Putamen (tissue), 1 donor: ENCODE results near the gene FDX2.
"Not testable (repeated sequence)": the region's sequence is repeated elsewhere in the genome, so short reads cannot be mapped to it uniquely, and the experiment has no call there.

Experiments
- DNase-seq: peaks from one replicate; pipeline ENCODE4 v3.0.0-alpha.2; 2016; ENCODE audit warnings: low spot score

FDX2 gene

DNA sequence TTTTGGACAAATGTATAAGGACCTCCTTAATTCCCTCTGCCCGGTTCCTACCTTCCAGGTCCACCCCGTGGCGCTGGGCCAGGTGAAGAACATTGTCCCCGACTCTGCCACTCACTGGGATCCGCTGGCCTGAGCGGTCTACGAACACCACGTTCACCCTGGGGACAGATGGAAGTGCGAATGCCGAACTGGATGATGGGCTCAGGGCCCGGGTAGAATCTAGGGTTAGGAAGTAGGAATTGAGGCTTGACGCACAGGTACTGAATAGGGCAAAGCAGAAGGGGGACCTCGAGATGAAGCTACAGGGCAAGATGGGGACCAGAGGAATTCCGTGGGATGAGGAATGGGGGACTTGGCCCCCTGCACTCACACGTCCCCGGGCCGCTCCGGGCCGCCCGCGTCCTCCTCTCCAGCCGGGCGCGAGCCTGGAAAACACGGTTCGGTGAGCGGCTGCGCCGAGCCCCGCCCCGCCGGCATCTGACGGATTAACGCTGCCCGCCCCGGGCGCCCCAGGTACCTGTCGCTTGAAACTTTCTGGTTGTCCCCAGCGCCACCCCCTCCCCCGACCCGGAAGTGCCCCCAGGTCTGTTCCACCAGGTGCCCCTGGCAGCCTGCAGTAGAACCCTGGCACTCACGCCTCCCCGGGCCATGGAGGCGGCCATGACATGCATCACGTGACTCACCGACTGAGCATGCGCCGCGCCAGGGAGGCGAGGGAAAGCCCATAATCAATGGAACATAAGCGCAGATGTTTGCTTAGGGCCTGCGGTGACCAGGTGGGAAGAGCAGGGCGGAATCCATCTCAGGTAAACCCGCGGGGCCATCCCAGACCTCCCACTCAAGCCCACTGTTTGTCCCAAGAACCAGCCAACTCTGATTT is at the start of gene FDX2:
TSS of gene FDX2 (minus strand) at position 681 of the 880 bp plus-strand sequence. CDS start at position 662, 19 bp downstream.
- peak; percentile 88 for DNase-seq

DNA sequence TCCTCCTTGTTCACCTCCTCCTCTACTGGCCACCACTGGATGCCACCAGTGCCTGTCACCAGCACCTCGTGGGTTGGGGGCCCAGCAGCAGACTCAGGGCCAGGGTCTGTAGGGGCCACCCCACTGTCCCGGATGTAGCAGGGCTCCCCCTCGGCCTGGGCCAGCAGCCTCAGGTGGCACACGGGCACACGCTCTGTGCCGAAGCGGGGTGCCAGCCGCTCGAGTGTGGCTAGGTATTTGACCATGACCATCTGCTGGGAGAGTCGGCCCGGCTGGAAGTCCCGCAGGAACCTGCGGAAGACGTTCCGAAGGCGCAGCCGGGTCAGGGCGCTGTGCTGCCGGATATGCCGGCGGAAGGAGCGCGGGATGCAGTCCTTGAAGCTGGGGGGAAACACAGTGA is 49.7 kb upstream of the FDX2 start:
- no peak for DNase-seq

DNA sequence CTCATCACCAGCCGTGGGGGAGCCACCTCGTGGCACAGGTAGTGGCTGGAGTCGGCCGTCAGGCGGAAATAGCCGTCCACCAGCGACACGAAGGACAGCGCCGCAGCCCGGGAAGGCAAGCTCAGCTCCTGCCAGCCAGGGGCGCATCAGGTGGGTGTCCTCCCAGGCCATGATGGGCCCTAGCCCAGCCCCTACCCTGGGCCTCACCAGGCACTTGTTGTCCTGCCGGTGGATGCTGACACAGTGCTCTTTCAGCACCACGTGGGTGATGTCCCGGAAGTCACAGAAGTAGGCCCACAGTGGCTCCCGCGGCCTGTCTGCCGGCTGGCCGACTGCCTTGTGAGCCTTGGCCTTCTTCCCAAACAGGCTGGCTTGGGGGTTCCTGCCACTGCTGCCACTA is 48.8 kb upstream of the FDX2 start:
- DNase-seq = no peak

DNA sequence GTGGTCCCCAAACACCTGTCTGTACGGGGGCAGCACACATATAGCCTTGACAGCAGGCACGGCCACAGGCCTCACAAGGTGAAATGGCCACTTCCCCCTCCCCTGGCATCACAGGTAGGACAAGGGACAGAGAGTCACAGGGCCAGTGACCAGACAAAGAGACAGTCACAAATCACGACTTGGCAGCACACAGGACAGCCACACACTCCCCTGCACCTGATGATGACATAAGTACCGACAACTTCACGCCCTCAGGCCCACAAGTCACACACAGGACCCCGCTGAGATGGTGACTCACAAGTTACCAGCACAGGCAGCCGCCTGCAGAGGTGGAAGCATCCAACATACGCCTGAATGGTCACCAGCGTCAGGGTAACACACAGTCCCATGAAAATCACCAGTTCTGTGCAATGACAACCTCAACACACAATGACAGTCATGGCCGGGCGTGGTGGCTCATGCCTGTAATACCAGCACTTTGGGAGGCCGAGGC is 48.0 kb upstream of the FDX2 start:
- no peak for DNase-seq

DNA sequence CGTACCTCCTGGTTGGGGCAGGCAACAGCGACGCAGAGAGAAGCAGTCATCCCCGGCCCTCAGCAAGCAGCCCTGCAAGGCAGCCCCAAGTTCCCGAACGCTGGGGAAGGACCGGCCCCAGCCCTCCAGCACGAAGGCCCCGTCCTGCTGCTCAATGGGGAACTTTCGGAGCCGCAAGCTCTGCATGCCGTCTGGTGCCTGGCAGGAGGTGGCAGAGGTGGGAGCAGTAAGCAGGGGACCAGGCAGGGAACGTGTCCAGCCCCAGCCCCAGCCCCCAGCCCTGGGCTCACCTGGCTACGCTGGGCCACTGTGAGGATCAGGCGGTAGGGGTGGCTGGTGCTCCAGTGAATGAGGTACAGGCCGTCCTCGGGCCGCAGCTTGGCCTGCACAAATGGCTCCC is 46.4 kb upstream of the FDX2 start:
- DNase-seq = no peak

DNA sequence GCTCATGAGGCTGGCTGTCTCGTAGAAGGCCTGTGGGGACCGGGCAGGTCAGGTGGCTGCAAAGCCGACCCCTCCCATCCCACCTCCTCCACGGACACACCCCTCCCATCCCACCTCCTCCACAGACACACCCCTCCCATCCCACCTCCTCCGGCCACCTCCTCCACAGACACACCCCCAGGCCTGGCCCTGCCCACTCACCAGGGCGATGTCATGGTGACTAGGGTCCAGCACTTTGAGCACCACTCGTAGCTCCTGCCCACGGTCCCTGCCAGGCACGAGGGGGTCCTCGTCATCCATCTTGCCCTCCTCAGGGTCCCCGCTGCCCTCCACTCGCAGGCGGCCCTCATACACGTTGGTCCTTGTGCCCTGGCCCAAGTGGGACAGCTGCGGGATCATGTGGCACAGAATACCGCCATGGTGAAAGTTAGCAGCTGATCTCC is 45.8 kb upstream of the FDX2 start:
- no peak for DNase-seq

DNA sequence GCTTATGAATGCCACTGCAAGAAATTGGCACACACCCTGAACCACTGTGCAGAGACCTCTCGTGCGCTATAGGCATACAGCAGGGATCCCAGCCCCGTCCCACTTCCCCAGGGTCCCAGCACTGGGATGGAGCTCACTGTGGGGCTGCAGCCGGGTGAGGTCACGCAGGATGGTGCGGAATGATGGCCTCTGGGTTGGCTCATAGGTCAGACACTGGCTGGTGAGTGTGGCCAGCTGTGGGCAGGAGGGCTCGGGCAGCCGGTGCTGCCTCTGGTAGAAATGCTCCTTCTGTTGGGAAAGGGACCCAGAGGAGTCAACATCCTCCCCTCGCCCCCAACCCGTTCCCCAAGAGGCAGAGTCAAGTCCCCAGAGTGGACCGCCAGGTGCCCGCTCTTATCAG is 40.6 kb upstream of the FDX2 start:
- DNase-seq = no peak

DNA sequence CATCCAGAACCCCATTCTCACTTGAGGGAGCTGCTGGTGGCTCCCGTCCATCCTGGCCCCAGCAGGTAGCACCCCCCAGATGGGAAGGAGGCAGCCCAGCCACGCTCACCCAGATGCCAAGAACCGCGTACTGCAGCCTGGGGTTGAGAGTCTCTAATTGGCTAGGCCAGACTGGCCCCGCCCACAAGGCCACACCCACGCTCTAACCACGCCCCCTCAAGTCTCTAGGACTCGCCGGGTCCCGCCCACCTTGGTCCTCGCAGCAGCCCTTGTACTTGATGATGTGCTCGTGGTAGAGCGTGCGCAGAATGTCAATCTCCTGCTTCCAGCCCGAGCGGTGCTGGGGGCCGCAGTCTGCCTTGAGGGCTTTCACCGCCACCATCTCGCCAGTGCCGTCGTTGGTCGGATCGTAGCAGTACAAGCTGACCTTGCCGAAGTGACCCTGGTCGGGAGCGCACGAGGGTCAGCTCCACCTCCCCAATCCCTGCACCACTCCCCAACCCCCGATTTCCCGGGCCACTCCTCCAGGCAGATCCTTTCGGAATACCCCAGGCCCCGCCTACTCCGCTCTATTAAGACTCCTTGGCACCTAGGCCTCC is 38.1 kb upstream of the FDX2 start:
- no peak for DNase-seq

DNA sequence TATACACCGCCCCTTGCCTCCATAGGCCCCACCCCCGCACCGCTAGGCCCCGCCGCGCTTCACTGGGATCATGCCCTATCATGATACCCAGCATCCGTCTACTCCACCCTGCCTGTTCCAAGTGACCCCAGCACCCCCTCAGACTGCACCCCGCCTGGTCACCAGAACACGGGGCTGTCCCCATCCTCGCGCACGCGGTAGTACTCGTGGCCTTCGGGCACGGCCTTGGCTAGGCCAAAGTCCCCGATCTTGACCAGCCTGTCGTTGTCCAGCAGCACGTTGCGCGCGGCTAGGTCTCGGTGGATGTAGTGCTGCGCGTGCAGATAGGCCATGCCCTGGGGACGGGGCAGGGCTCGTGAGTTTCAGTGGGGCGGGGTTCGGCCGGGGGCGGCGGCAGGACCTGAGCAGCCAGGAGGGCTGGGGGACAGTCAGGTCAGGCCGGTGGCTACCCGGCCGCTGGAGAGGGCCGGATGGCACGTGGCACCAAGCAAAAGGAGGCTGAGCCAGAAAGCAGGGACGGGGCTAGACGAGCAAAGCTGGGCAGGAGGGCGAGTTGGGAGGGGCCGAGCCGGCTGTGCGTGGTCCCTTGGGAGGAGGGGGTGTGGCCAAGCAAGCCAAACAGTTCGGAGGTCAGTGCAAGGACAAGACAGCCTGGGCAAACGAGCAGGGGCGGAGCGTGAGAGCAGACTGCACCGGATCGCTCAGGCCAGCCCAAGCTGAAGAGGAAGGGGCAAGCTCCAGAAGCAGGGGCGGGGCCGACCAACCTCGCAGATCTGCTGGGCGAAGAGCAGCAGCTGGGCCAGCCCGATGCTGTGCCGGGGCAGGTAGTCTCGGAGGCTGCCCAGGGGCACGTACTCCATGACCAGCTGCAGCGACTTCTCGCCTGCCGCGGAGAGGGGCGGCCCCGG is 37.2 kb upstream of the FDX2 start:
- no peak for DNase-seq

DNA sequence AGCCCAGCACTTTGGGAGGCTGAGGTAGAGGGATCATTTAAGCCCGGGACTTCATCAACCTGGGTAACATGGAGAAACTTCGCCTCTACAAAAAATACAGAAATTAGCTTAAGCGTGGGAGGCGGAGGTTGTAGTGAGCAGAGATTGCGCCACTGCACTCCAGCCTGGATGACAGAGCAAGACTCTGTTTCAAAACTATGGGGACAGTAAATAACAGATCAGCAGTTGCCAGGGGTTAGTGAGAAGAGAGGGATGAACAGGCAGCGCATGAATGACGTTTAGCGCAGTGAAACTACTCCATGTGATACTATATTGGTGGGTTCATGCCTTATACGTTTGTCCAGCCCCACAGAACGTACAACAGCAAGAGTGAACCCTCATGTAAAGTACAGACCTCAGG is 30.7 kb upstream of the FDX2 start:
- DNase-seq = no peak

DNA sequence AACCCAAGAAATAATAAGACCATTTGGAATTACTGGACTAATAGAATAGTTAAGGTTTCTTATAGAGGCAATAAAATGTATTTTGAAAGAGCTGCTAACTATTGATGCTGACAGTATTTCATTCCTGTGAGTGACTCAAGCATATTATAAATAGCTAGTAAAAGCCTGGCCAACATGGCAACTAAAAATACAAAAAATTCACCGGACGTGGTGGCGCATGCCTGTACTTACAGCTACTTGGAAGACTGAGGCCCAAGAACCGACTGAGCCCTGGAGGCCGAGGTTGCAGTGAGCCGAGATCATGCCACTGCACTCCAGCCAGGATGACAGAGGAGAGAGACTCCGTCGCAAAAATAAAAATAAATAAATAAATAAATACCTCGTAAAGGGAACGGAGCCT is 29.0 kb upstream of the FDX2 start:
- no peak for DNase-seq

DNA sequence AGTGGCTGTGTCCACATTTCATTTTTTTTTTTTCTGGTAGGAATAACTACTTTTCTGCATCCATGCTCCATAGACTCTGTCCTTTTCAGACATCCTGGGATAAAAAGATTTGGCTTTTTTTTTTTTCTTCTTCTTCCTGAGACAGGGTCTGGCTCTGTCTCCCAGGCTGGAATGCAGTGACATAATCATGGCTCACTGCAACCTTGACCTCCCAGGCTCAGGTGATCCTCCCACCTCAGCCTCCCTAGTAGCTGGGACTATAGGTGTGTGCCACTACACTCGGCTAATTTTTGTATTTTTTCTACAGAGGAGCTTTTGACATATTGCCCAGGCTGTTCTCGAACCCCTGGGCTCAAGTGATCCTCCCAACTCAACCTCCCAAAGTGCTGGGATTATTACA is 27.7 kb upstream of the FDX2 start:
- no peak for DNase-seq

DNA sequence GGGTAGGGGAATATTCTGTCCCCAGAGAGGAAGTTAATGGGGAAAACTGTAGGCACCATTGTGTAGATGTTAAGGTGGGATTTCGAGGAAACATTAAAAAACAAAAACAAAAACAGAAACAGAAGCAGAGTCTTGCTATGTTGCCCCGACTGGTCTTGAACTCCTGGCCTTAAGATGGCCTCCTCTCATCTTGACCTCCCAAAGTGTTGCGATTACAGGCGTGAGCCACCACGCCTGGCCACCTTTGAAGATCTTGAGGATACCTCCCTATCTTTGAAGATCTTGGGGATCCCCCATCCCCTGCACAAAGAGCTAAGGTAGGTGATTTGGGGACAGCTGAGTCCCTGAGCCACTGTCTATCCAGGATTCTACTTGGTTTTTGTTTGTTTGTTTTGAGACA is 24.2 kb upstream of the FDX2 start:
- no peak for DNase-seq

DNA sequence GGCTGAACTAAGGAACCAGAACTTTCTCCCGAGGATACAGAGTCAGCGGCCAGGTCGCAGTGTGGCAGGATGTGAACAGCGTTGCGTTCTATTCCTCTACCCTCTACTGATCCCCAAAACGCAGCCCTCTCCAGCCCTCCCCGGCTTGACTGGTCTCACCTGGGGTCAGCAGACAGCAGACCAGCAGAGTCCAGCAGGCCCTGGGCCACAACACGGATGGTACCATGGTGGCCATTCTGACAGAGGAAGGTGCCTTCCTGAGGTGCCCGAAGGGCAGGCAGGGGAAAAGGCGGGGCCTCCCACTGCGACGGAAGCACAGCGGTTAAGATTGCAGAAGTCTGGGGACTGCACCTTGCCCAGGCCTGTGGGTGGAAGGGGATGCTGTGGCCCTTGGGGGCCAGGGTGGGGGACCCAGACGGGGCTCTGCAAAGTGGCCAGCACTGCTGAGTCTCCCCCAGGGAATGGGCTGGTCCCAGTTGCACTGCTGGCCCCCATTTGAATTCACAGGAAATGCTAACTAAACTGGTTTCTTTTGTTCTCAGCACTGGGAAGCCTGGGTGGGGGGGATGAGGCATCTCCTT is 23.7 kb upstream of the FDX2 start, which contains the start of gene ICAM3:
TSS of gene ICAM3 (minus strand) at position 245 of the 581 bp plus-strand sequence. CDS start at position 235, 10 bp downstream.
- DNase-seq = no peak

DNA sequence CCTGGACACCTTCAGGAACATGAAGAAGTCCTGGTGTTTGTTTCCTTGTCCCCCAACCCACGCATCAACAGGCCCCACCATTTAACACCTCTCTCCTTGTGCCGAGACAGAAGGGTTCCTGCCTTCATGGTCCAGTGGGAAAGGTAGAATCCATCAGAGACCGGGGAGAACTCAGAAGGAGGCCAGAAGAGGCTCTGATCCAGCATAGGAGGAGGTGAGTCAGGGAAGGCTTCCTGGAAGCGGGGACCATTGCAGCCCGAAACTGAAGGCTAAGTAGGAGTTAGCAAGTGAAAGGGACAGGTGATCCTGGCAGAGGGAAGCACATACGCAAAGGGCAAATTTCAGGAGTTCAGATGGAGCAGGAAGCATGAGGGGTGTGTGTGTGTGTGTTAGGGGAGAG is 23.1 kb upstream of the FDX2 start:
- no peak for DNase-seq

DNA sequence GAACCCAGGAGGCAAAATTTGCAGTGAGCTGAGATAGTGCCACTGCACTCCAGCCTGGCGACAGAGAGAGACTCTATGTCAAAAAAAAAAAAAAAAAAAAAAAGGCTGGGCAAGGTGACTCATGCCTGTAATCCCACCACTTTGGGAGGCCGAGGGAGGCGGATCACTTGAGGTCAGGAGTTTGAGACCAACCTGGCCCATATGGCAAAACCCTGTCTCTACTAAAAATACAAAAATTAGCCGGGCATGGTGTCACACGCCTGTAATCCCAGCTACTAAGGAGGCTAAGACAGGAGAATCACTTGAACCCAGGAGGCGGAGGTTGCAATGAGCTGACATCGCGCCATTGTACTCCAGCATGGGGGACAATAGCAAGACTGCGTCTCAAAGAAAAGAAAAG is 20.9 kb upstream of the FDX2 start:
- DNase-seq = not testable (repeated sequence)

DNA sequence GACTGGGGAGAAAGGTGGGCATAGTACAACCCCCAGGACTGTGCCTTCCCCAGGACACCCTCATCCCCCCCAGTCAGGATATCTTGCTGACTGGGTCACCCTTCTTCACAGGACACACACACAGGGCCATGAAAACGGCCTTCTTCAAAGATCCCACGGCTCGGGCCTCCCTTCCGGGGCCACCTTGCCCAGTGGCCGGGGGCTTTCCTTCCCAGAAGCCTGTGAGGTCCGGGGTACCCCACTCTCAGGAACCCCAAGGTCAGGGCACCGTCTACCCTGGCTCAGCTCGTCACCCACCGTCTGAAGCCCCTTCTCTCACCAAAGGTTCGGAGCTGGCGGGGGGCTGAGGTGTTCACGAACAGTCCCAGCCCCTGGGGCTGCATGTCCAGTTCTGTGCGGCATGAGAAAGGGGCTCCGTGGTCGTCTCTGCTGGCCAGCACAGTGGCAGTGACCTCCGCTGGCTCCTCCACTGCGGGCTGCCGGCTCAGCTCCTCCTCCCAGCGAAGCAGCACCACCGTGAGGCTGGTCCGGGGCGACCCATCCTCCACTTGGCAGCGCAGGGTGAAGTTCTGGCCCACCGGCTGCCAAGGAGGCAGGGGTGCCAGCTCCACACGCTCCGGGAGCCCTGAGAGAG is 19.7 kb upstream of the FDX2 start:
- no peak for DNase-seq

DNA sequence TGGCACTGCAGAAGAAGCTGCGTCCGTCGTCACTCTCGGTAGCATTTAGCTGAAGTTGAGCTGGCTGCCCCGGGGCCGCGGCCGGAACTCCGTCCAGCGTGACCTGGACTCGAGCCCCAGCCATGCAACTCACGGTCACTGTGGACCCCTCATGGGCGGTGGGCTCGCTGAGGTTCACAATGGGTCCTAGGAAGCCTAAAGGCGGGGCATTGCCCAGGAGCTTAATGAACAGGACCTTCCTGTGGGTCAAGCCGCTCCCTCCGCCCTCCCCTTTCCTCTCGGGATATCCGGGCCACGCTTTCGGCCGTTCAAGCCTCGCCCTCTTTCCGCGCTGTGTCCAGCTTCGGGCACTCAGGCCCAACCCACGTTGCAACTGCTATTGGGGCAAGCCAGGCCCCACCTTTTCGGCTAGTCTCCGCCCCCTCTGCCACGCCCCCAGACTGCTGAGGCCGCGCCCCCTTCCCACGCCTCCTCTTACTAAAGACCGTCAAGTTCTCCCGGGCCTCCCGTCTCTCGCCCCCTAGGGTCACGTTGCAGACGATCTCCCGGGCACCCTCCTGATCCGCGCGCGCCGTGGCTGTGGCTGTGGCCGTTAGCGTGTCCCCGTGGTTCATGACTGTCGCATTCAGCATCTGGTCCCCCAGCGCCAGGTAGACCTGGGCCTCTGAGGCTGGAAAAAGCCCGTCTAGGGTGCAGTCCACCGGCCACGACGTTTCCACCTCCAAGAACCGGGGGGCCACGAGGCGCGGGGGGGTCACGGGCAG is 19.0 kb upstream of the FDX2 start:
- peak; percentile 74 for DNase-seq

DNA sequence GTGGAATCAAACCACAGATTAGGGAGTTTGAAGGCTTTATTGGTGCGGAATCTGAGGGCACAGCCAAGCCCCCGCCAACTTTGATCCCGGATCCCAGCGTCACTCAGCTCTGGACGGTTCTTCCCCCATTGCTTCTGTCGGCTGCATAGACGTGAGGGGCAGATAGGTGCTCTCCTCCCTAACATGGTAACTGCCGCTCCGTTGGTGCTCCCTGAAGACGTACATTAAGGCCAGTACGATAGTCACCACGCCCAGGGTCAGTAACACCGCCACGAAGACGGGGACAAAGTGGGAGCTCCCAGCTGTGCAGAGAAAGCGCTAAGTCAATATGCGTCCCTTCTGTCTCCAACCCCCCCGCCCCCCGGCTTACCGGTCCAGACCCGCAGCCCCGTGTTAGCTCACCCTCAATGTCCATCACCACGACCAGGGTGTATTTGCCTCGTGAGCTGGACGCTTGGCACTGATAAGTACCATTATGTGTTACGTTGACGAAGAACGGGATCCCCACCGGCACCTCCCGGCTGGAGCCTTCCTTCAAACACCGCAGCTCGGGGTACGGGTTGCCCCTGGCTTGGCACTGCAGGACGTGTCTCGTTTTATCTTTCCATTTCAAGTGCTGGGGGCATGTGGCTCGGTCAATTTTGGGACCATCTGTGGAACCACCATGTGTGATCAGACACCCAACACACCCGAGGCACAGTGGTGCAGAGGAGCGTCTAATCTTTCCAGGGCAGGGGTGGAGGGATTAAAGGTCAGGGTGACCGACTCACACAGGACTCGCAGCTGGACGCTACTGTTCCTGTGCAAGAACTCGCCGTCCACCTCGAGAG is 18.2 kb upstream of the FDX2 start:
- DNase-seq = no peak
